B cell (primary cell): ENCODE measurements around the gene CHST13. TPM values are rescaled to one million over a fixed set of nuclear protein-coding genes. Genes with fewer than 3 reads are reported as not detected.

Experiments
- ATAC-seq: fragments of 200-7000 bp; cut with Tn5 transposase; one replicate; pipeline ENCODE4 v1.10.0; 2021; ENCODE audit warnings: low read depth, mild to moderate bottlenecking, moderate number of reproducible peaks, moderate library complexity
- CTCF ChIA-PET: fragments of 350-600 bp; sonication (Branson Sonifier 250); formaldehyde crosslinking; loops from one replicate; lab custom pipeline; 2021; ENCODE audit warnings: antibody characterized with exemption, inconsistent platforms; lab: Charles Lee
- POLR2A ChIA-PET: fragments of 350-600 bp; sonication (Branson Sonifier 250); formaldehyde crosslinking; loops from one replicate; lab custom pipeline; 2021; ENCODE audit warnings: antibody characterized with exemption; lab: Charles Lee
- DNase-seq: peaks from one replicate; pipeline ENCODE4 v3.0.0; 2013
- H2AFZ ChIP-seq: 2 replicates; pipeline ENCODE4 v1.6.1; 2012; ENCODE audit warnings: mild to moderate bottlenecking, low read depth, low read length; ENCODE audit not compliant: insufficient read depth, poor library complexity, severe bottlenecking
- H3K27ac ChIP-seq, 2 donors: 1 replicate in 1 of 2; 2 replicates in 1 of 2; pipeline ENCODE4 v1.5.1; 2012 to 2013; ENCODE audit warnings: low read length in 2 of 2, mild to moderate bottlenecking in 2 of 2, moderate library complexity in 1 of 2
- H3K27me3 ChIP-seq, 4 experiments: fragments of 200-600 bp in 1 of 4; sonication (generic) in 1 of 4; replicated peaks in 1 of 4; 1 replicate in 2 of 4; 2 replicates in 2 of 4; pipeline versions ENCODE4 v1.6.1 to v1.7.0; 2013 to 2016; ENCODE audit warnings: low read length in 3 of 4, mild to moderate bottlenecking in 2 of 4, mixed read lengths in 1 of 4, moderate library complexity in 1 of 4; ENCODE audit not compliant: insufficient read depth in 4 of 4, control insufficient read depth in 3 of 4; ENCODE audit errors: control extremely low read depth in 1 of 4
- H3K36me3 ChIP-seq, 2 experiments: replicated peaks in 1 of 2; 1 replicate in 1 of 2; 2 replicates in 1 of 2; pipeline versions ENCODE4 v1.6.1 to v1.7.1; 2013; ENCODE audit warnings: low read length in 1 of 2; ENCODE audit not compliant: insufficient read depth in 2 of 2, control insufficient read depth in 1 of 2; ENCODE audit errors: control extremely low read depth in 1 of 2, extremely low read depth in 1 of 2
- H3K4me1 ChIP-seq, 2 donors: fragments of 200-600 bp in 1 of 2; sonication (generic) in 1 of 2; 1 replicate in 1 of 2; 2 replicates in 1 of 2; pipeline versions ENCODE4 v1.5.1 to v1.6.1; 2013 to 2017; ENCODE audit warnings: low read length in 2 of 2; ENCODE audit not compliant: control insufficient read depth in 2 of 2, insufficient read depth in 2 of 2
- H3K4me2 ChIP-seq: replicated peaks from 2 replicates; pipeline ENCODE3; 2012; ENCODE audit warnings: mild to moderate bottlenecking, low read depth, low read length; ENCODE audit not compliant: poor library complexity, severe bottlenecking
- H3K4me3 ChIP-seq, 5 experiments: fragments of 200-600 bp in 1 of 5; sonication (generic) in 1 of 5; 1 replicate in 3 of 5; 2 replicates in 2 of 5; pipeline versions ENCODE4 v1.5.1 to v1.7.0; 2011 to 2016; ENCODE audit warnings: low read length in 4 of 5, mild to moderate bottlenecking in 4 of 5, low read depth in 2 of 5, control low read depth in 1 of 5, moderate library complexity in 1 of 5; ENCODE audit not compliant: insufficient read depth in 1 of 5; ENCODE audit errors: control extremely low read depth in 1 of 5, extremely low read depth in 1 of 5
- H3K79me2 ChIP-seq: fragments of 200-600 bp; sonication (generic); one replicate; pipeline ENCODE4 v1.6.0; 2016; ENCODE audit warnings: low read length; ENCODE audit not compliant: control insufficient read depth, insufficient read depth
- H3K9ac ChIP-seq: fragments of 200-600 bp; sonication (generic); 2 replicates; pipeline ENCODE4 v1.6.1; 2017; ENCODE audit warnings: mild to moderate bottlenecking, low read length, moderate library complexity
- H3K9me3 ChIP-seq, 3 donors: one replicate each; pipeline versions ENCODE4 v1.6.1 to v1.7.1; 2013; ENCODE audit warnings: low read length in 2 of 3; ENCODE audit not compliant: control insufficient read depth in 2 of 3, insufficient read depth in 1 of 3; ENCODE audit errors: control extremely low read depth in 1 of 3
- H4K20me1 ChIP-seq: 2 replicates; pipeline ENCODE4 v1.6.0; 2012; ENCODE audit warnings: mild to moderate bottlenecking, low read length; ENCODE audit not compliant: insufficient read depth, control insufficient read depth, poor library complexity, severe bottlenecking
- H3K27ac Mint-ChIP-seq: one replicate; pipeline ENCODE4 v1.8.0; 2021; ENCODE audit warnings: mixed read lengths
- H3K27me3 Mint-ChIP-seq: one replicate; pipeline ENCODE4 v1.8.0; 2021; ENCODE audit warnings: mixed read lengths
- H3K4me1 Mint-ChIP-seq: one replicate; pipeline ENCODE4 v1.8.0; 2021; ENCODE audit warnings: mixed read lengths
- H3K4me3 Mint-ChIP-seq: one replicate; pipeline ENCODE4 v1.8.0; 2021; ENCODE audit warnings: mixed read lengths
- H3K9me3 Mint-ChIP-seq: one replicate; pipeline ENCODE4 v1.8.0; 2022; ENCODE audit warnings: mixed read lengths; ENCODE audit not compliant: insufficient read depth
- EZH2 ChIP-seq: IDR thresholded peaks from 2 replicates; pipeline ENCODE4 v1.6.1; 2012; ENCODE audit warnings: borderline replicate concordance, low read depth, mild to moderate bottlenecking, moderate library complexity, low read length; ENCODE audit not compliant: insufficient read depth, poor library complexity, severe bottlenecking
- WGBS: methylation state at CpG from one replicate; pipeline ENCODE4 v1.1.5; 2013; ENCODE audit warnings: missing lambda C conversion rate; ENCODE audit not compliant: insufficient coverage; 5-methylcytosine and 5-hydroxymethylcytosine counted together
- intact Hi-C: fragments of 100-400 bp; cut with micrococcal nuclease; formaldehyde crosslinking; loops from one replicate; pipeline ENCODE4 v1.10.0; 2022
- polyA plus RNA-seq: library from polyadenylated mRNA; depleted of rRNA; stranded (reverse); fragments of >200 nt; gene quantifications from 2 replicates; pipeline ENCODE4 v1.2.3, GENCODE V29; 2012
- total RNA-seq, 2 donors: library from RNA; stranded (reverse); fragments of 120-200 nt in 1 of 2; gene quantifications; 1 replicate in 1 of 2; 2 replicates in 1 of 2; pipeline versions ENCODE4 v1.2.3 to v1.2.4, GENCODE V29; 2013 to 2022
- TF ChIP-seq, protein P1 (sequence below): fragments of 200-600 bp; IDR thresholded peaks from one replicate; pipeline ENCODE4 v1.8.0; 2022; ENCODE audit warnings: antibody characterized with exemption, mild to moderate bottlenecking

The CHST13 gene
- total and polyA plus RNA-seq, 2 donors (not counting 1 experiment from before 2014, with no cell fraction given), result 0.07 TPM; not detected in 1

DNA sequence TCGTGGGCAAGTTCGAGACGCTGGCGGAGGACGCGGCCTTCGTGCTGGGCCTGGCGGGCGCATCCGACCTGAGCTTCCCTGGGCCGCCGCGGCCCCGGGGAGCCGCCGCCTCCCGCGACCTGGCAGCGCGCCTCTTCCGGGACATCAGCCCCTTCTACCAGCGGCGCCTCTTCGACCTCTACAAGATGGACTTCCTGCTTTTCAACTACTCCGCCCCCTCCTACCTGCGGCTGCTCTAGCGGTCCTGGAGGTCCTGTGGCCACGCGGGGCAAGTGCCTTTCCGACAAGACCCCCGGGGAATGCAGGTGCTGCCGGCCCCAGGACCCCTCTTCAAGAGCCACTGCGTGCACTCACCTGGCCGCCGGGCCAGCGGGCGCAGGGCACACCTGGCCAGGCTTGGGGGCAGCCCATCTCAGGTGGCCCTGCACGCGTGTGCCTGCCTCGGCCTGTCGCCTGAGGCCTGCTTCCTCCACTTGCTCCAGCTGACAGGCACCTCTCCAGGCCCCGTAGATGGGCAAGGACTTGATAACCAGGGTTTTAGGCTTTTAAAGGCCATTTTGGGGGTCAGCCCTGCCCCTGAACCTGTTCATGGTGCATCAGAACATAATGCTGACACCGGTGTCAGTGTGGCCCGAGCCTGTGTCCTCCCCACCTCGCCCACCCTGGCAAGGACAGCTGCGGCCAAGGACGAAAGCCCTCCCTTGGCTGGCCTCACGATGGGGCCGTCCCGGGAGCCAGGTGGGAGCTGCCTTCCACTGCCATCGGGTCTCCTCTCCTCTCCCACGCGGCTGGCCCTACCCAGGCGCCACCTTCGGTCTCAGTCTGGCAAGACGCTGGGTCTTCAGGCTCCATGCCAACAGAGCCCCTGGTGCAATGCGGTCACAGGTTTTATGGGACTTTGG lies 18.6 kb downstream of the CHST13 start:
- Histone ChIP-seq H3K27me3 (no peaks in the 10 kb centered on the region), H3K4me3 (no peak overlapping the region), H3K4me2 (no peak overlapping the region), H2AFZ (no peak overlapping the region), H3K9me3 (peaks cover 0 to 8% (median 0%) of the 10 kb centered on the region in 3 donors), H3K36me3 (no peaks in the 10 kb centered on the region), H4K20me1 (no peaks in the 10 kb centered on the region), H3K4me1 (peaks cover 0 to 6% of the 10 kb centered on the region in 2 donors), H3K9ac (no peak overlapping the region), H3K27ac (no peak overlapping the region), H3K79me2 (no peaks in the 10 kb centered on the region)
- H3K4me1 Mint-ChIP-seq, result no peaks in the 10 kb centered on the region
- no peak overlapping the region for H3K27ac Mint-ChIP-seq
- no peaks in the 10 kb centered on the region for H3K9me3 Mint-ChIP-seq
- H3K4me3 Mint-ChIP-seq, result no peak overlapping the region
- 96% methylated on average over 50 of the region's 57 CpGs for WGBS
- TF ChIP-seq, protein P1, sequence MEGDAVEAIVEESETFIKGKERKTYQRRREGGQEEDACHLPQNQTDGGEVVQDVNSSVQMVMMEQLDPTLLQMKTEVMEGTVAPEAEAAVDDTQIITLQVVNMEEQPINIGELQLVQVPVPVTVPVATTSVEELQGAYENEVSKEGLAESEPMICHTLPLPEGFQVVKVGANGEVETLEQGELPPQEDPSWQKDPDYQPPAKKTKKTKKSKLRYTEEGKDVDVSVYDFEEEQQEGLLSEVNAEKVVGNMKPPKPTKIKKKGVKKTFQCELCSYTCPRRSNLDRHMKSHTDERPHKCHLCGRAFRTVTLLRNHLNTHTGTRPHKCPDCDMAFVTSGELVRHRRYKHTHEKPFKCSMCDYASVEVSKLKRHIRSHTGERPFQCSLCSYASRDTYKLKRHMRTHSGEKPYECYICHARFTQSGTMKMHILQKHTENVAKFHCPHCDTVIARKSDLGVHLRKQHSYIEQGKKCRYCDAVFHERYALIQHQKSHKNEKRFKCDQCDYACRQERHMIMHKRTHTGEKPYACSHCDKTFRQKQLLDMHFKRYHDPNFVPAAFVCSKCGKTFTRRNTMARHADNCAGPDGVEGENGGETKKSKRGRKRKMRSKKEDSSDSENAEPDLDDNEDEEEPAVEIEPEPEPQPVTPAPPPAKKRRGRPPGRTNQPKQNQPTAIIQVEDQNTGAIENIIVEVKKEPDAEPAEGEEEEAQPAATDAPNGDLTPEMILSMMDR, result no peak
- no peak for TF ChIP-seq EZH2
- intact Hi-C loops, result no loop called here
- CTCF ChIA-PET, result no interaction called here
- POLR2A ChIA-PET, result no interaction called here
- DNase-seq (no peak), ATAC-seq (no peak)
- H3K27me3 Mint-ChIP-seq, result peaks cover 6% of the 10 kb centered on the region

DNA sequence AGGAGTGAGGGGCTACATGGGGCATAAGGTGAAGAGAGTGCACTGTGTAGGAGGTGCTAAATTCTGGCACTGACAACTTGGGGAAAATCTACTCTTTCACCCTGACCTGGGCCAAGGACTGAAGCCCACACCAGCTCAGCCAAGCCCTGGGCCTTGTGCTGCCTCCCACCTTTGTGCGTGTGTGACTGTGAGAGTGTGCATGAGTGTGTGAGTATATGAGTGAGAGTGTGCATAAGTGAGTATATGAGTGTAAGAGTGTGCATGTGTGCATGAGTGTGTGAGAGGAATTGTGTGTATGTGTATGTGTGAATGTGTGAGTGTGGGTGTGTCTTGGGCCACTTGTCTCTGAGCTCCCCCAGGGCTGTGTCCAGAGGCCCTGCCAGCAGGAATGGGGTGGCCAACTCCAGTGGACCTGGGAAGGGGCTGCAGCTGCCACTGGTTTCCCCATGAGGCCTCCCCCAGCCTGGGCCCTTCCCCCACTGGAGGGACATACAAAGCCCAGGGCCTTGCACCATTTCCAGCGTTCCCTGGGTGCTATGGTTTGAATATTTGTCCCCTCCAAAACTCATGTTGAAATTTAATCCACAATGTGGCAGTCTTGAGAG lies 19.6 kb downstream of the CHST13 start:
- no peak overlapping the region for H3K27ac ChIP-seq
- no peak overlapping the region for H3K4me3 ChIP-seq
- no peak overlapping the region for H2AFZ ChIP-seq
- H3K36me3 ChIP-seq, result no peaks in the 10 kb centered on the region
- H3K4me1 ChIP-seq, result peaks cover 0 to 6% of the 10 kb centered on the region in 2 donors
- Mint-ChIP-seq H3K4me1 (no peaks in the 10 kb centered on the region), H3K4me3 (no peak overlapping the region), H3K9me3 (no peaks in the 10 kb centered on the region), H3K27me3 (peaks cover 6% of the 10 kb centered on the region), H3K27ac (no peak overlapping the region)
- H3K9me3 ChIP-seq, result peaks cover 0 to 8% (median 0%) of the 10 kb centered on the region in 3 donors
- no peaks in the 10 kb centered on the region for H4K20me1 ChIP-seq
- no peak overlapping the region for H3K9ac ChIP-seq
- H3K27me3 ChIP-seq, result no peaks in the 10 kb centered on the region
- H3K79me2 ChIP-seq, result no peaks in the 10 kb centered on the region
- ATAC-seq (no peak), DNase-seq (no peak)
- CTCF ChIA-PET, result no interaction called here
- H3K4me2 ChIP-seq, result no peak overlapping the region
- POLR2A ChIA-PET, result no interaction called here
- WGBS, result 100% methylated on average over 1 of the region's 2 CpGs
- intact Hi-C loops, result no loop called here
- TF ChIP-seq, protein P1, result no peak
- no peak for TF ChIP-seq EZH2
